Right lobe of liver (tissue), 4 donors: ENCODE data around the gene MIGA1.

Experiments used
- POLR2A ChIP-seq: fragments of 450-650 bp; IDR thresholded peaks from one replicate; pipeline ENCODE4 v1.6.1; 2017; ENCODE audit warnings: antibody characterized with exemption, mild to moderate bottlenecking
- TF ChIP-seq, protein P1 (sequence below), 4 donors: fragments of 200-600 bp in 3 of 4; fragments of 450-650 bp in 1 of 4; IDR thresholded peaks; one replicate each; pipeline versions ENCODE4 v1.5.1 to v1.8.0; 2016 to 2022; ENCODE audit warnings: antibody characterized with exemption in 4 of 4, mild to moderate bottlenecking in 2 of 4
- donor health status: DM: no; HTN: no; CAD: no.
- donor health status: DM: no; HTN: no; CAD: no.
- donor health status: DM: no; HTN: yes; CAD: no.

DNA sequence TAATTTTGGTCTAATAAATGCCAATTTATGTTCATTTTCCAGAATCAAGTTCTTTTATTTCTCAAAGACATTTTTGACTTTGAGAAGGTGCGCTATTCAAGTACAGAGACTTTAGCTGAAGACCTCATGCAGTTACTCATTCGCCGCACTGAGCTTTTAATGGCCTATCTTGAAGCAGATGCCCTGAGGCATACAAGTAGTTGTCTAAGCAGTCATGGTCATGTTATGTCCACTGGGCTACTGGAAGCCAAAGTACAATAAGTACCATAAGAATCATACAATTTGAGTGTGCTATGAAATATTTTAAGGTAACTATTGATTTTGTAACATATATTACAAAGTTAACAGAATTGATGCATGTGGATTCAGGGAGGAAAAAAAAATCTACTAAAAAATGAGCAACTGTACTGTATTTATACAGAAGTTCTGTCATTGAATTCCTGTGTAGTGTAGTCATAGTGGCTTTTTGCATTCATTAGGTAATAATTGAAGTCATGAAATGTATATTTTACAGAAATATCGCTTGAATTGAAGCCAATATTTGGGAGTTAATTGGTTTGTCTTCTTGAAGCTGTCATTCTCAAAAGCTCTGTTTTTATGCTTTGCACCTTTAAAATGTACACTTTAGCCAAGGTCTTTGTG lies 95.5 kb downstream of the MIGA1 start:
- TF ChIP-seq, protein P1, sequence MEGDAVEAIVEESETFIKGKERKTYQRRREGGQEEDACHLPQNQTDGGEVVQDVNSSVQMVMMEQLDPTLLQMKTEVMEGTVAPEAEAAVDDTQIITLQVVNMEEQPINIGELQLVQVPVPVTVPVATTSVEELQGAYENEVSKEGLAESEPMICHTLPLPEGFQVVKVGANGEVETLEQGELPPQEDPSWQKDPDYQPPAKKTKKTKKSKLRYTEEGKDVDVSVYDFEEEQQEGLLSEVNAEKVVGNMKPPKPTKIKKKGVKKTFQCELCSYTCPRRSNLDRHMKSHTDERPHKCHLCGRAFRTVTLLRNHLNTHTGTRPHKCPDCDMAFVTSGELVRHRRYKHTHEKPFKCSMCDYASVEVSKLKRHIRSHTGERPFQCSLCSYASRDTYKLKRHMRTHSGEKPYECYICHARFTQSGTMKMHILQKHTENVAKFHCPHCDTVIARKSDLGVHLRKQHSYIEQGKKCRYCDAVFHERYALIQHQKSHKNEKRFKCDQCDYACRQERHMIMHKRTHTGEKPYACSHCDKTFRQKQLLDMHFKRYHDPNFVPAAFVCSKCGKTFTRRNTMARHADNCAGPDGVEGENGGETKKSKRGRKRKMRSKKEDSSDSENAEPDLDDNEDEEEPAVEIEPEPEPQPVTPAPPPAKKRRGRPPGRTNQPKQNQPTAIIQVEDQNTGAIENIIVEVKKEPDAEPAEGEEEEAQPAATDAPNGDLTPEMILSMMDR (IDR thresholded peaks at IDR 0.05), result no peak
- TF ChIP-seq POLR2A, result no peak
